OCI-LY1 (cell line): ENCODE results near the gene P2RY13.

Experiments
- EZH2 ChIP-seq: fragments of 200-600 bp; sonication (generic), shearing (Covaris generic); IDR thresholded peaks from 2 replicates; pipeline ENCODE4 v1.8.0; 2017; ENCODE audit warnings: borderline replicate concordance, mixed run types, mild to moderate bottlenecking, antibody characterized with exemption, low read length, moderate library complexity, mixed read lengths
- TF ChIP-seq, protein P1 (sequence below): fragments of 200-600 bp; sonication (generic), shearing (Covaris generic); IDR thresholded peaks from 2 replicates; pipeline ENCODE4 v1.5.1; 2017; ENCODE audit warnings: mild to moderate bottlenecking, antibody characterized with exemption, low read length, moderate library complexity, mixed read lengths

DNA sequence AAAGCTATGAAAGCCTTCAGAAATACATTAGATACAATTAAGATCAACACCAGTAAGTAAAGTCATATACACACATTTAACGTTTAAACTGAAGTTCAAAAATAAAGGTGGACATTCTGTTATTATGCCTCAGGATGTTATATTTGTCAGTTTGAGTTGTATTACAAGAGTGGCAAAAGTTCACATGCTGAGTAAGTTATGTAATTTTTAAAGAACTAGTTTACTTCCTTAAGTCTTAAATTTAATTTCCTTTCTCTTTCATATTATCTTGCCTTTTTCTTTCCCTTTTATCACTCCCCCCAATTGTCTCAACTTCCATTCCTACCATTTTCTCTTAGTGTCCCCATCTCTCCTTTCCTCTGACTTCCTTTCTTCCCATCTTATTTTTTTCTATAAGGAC lies 7.8 kb downstream of the P2RY13 start:
- TF ChIP-seq EZH2: no peak
- TF ChIP-seq, protein P1, sequence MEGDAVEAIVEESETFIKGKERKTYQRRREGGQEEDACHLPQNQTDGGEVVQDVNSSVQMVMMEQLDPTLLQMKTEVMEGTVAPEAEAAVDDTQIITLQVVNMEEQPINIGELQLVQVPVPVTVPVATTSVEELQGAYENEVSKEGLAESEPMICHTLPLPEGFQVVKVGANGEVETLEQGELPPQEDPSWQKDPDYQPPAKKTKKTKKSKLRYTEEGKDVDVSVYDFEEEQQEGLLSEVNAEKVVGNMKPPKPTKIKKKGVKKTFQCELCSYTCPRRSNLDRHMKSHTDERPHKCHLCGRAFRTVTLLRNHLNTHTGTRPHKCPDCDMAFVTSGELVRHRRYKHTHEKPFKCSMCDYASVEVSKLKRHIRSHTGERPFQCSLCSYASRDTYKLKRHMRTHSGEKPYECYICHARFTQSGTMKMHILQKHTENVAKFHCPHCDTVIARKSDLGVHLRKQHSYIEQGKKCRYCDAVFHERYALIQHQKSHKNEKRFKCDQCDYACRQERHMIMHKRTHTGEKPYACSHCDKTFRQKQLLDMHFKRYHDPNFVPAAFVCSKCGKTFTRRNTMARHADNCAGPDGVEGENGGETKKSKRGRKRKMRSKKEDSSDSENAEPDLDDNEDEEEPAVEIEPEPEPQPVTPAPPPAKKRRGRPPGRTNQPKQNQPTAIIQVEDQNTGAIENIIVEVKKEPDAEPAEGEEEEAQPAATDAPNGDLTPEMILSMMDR: no peak
